ENCODE results near the gene SEL1L3.

The SEL1L3 gene

GRCh38 chr4:25901030-25901430 lies 38.2 kb upstream of the SEL1L3 start:
- no peak overlapping the region for H3K27ac ChIP-seq
- TF ChIP-seq CTCF (conservative IDR thresholded peaks at IDR 0.05) = no peak

DNA sequence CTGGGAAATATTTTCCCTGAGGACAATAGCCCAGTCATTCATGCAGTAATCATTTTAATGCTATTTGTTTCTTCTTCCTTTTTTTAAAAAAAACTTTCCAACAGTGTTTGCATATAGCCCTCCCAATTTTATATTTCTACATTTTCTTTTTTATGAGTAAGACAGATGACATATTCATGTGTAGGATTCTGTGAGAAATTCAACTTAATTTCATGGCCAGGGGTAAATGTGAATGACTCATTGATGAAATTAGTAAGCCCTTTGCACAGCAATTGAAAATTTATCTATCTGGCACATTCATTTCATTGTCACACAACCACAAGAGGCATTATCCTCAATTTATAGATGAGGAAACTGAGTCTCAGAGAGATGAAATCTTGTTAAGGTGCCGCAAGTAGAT lies 37.5 kb upstream of the SEL1L3 start:
- no peak overlapping the region for H3K27ac ChIP-seq
- TF ChIP-seq CTCF (conservative IDR thresholded peaks at IDR 0.05) = no peak

- TF ChIP-seq CTCF (conservative IDR thresholded peaks at IDR 0.05) = no peak
These were observed 34.2 kb upstream of the SEL1L3 start for GRCh38 chr4:25896776-25897539.

DNA sequence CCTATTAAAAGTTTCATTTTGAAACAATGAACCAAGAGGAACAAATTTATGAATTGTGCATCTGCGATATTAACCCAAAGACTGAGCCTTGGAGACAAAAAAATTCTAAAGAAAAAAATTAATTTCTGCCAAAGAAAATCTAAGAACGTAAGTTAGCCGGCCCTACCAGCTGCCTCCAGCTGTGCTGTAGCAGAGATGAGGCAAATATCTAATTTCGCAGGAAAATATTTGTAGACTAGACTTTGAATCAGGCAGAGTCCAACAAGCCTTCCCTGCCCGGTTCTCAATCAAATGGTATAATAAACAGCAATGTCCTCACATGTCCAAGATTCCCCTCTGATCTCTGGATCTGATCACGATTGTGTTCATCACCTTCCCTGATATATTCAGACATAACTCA lies 30.0 kb upstream of the SEL1L3 start:
- TF ChIP-seq CTCF (conservative IDR thresholded peaks at IDR 0.05) = no peak
- no peak overlapping the region for H3K27ac ChIP-seq

More at GRCh38 chr4:25896776-25897539, 34.2 kb upstream of the SEL1L3 start:
- no peak overlapping the region; the same call in 1 of the 2 replicates for H3K27ac ChIP-seq

DNA sequence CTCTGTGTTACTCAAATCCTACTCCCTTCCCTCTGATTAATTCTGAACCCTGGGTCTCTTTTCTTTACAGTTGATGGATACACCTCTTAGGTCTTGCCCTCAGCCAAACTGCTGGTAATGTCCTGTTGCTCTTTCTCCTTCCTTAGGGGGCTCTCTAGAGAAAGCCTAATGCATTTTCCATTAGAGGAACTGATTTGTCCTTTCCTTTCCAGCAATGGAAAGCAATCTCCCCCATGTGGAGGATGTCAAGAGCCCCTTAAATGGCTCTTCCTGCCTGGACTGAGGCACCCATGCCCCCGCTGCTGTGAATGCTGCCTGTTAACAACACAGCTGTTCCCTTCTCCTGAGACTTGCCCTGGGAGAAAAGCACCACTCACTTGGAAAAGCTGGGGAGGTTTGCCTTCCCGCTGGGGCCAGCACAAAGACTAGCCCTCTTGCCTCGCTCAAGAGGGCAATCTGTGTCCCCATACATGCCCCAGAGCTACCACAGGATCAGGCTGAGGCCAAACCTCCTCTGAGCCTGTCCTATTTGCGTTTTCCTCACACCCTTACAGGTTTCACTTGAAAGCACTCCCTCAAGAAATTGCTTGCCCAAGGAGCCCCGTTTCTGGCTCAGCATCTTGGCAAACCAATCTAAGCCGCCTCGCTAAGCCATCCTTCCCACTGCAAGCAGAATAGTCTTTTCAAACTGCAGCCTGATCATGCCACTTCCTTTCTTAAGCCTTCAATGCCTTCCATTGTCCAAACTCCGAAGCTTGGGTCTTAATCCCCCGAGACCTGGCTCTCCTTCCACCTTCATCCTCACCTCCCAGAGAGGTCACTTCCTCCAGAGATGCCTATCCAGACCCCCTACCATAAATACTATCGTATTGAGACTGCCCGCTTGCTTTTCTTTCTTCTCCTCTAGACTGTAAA lies 28.0 kb upstream of the SEL1L3 start:
- TF ChIP-seq CTCF (conservative IDR thresholded peaks at IDR 0.05) = no peak
- no peak overlapping the region for H3K27ac ChIP-seq

DNA sequence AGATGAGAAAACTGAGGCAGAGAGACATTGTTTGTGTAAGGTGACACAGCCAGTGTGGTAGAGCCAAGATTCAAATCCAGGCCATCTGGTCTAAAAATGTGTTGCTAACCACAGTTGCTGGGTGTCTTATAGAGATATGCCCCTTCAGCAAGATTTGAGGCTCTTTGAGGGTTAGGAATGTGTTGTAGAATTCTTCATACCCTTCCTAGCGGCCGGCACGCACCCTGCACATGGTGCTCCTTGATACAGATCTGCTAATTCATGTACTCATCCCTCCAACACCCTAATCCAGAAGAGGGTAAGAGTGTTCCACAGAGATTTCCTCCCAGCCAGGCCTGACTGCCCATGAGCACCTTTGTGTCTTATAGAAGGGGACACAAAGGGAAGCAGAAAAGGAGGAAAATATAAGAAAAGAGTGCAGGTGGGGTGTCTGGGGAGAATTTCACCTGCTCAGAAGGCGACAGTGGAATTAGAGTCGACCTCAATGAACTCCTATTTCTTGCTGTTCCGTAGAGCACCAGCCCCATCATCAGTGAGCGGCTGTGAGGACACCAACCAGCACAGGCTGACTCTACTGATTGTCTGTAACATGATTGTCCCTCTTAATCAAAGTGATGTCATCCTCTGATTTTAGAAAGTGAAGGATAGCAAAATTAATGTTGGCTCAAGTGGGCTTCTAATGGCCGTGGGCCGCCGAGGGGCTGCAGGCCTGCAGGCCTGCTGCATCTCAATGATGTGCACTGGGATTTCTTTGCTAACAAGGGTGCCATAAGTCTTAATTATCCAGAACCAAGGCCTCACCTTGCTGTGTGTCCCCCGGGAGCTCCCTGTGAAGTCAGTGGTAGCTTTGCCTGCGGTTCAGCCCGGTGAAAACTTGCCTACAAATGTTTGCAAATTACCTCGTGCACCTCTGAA lies 27.1 kb upstream of the SEL1L3 start:
- TF ChIP-seq CTCF (conservative IDR thresholded peaks at IDR 0.05) = no peak
- H3K27ac ChIP-seq = no peak overlapping the region
